ENCODE data around the gene COX19. TPM values are rescaled to one million over a fixed set of nuclear protein-coding genes. Genes with fewer than 3 reads are reported as not detected.

COX19 gene
- total and polyA plus RNA-seq, 2 donors (not counting 3 experiments of a cell fraction or from before 2014, with no cell fraction given): 6.8 to 10.6 TPM

DNA sequence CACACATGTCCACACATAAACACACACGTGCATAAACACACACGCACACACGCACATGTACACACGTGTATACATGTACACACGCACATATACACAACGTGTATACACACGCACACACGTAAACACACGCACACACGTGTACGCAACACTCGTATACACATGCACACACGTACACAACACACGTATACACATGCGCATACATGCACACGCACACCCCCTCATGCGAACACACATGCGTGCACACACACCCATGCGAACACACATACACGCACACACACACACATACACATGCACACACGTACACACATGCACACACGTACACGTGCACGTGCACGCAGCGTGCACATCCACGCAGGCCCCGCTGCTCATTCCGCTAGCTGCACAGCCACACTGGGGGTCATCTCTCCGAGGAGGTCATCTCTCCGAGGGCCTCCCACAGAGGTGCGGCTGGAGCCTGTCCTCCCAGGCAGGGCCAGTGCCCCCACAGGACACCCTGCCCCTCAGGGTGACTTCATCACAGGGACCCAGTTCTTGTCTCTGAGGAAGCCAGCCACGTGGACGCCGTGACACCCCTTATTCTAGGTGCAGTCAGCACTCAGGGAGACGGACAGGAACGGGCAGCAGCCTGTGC is 33.5 kb upstream of the COX19 start:
- ChIA-PET POLR2A (no interaction called here), CTCF (interaction anchor here (0.9 to 1.4 kb wide), 4 partner anchors 15 to 77 kb away, joined by 3 to 5 read pairs (median 4); partner anchors contain the start of gene GPR146)
- DNase-seq (ENCODE audit: low read depth, low spot score) (no peak), FAIRE-seq (no peak)
- peaks cover 0 to 7% of the 10 kb centered on the region in 2 experiments for H3K36me3 ChIP-seq (ENCODE audit: control insufficient read depth in 2 of 2, extremely low read depth in 1 of 2, insufficient read depth in 2 of 2, low read length in 2 of 2)
- H3K27me3 ChIP-seq (ENCODE audit: control insufficient read depth in 2 of 2, insufficient read depth in 2 of 2, low read length in 2 of 2): no peaks in the 10 kb centered on the region
- intact Hi-C loops (cut with micrococcal nuclease) (no loop called here), dilution Hi-C loops (cut with MboI; ENCODE audit: extremely low pct_ligation_motif_present, low sequenced_read_pairs) (no loop called here)
- no peak overlapping the region for H3K9ac ChIP-seq (replicated peaks; ENCODE audit: extremely low read depth, insufficient read depth, low read length)
- no peaks in the 10 kb centered on the region for H4K20me1 ChIP-seq (replicated peaks; ENCODE audit: control insufficient read depth, extremely low read depth, insufficient read depth, low read length)
- H3K9me3 ChIP-seq (replicated peaks; ENCODE audit: control insufficient read depth, insufficient read depth, low read length): no peaks in the 10 kb centered on the region
- BruUV-seq (replicated peaks): no TSS peak
- H3K27ac ChIP-seq (ENCODE audit: insufficient read depth, low read depth, low read length): no peak overlapping the region
- no peak overlapping the region for H3K4me2 ChIP-seq (ENCODE audit: insufficient read depth, low read length)
- no peak overlapping the region for H2AFZ ChIP-seq (ENCODE audit: low read depth, low read length)
- H3K79me2 ChIP-seq (ENCODE audit: control insufficient read depth, insufficient read depth, low read length): no peaks in the 10 kb centered on the region
- no peaks in the 10 kb centered on the region for H3K4me1 ChIP-seq (ENCODE audit: control insufficient read depth, extremely low read depth, insufficient read depth, low read length)
- TF ChIP-seq, protein P1, sequence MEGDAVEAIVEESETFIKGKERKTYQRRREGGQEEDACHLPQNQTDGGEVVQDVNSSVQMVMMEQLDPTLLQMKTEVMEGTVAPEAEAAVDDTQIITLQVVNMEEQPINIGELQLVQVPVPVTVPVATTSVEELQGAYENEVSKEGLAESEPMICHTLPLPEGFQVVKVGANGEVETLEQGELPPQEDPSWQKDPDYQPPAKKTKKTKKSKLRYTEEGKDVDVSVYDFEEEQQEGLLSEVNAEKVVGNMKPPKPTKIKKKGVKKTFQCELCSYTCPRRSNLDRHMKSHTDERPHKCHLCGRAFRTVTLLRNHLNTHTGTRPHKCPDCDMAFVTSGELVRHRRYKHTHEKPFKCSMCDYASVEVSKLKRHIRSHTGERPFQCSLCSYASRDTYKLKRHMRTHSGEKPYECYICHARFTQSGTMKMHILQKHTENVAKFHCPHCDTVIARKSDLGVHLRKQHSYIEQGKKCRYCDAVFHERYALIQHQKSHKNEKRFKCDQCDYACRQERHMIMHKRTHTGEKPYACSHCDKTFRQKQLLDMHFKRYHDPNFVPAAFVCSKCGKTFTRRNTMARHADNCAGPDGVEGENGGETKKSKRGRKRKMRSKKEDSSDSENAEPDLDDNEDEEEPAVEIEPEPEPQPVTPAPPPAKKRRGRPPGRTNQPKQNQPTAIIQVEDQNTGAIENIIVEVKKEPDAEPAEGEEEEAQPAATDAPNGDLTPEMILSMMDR (IDR thresholded peaks at IDR 0.05; ENCODE audit: extremely low read depth in 1 of 2, insufficient read depth in 1 of 2, low read depth in 1 of 2, low read length in 2 of 2): no peak
- TF ChIP-seq POLR2A (IDR thresholded peaks at IDR 0.05; ENCODE audit: low read depth, low read length) (no peak), EZH2 (IDR thresholded peaks at IDR 0.05; ENCODE audit: borderline replicate concordance, low read depth, low read length, severe bottlenecking) (no peak), FOS (IDR thresholded peaks at IDR 0.05; ENCODE audit: borderline replicate concordance, insufficient read depth, low read length) (no peak), POLR2AphosphoS5 (IDR thresholded peaks at IDR 0.05; ENCODE audit: insufficient read depth, low read depth, low read length) (no peak), GATA2 (IDR thresholded peaks at IDR 0.05; ENCODE audit: insufficient read depth, insufficient read length, low read depth, low read length) (no peak), MYC (IDR thresholded peaks at IDR 0.05; ENCODE audit: low read depth, low read length) (no peak), JUN (IDR thresholded peaks at IDR 0.05; ENCODE audit: borderline replicate concordance, insufficient read depth, insufficient read length, low read depth) (no peak)
- TF ChIP-seq, protein P2, sequence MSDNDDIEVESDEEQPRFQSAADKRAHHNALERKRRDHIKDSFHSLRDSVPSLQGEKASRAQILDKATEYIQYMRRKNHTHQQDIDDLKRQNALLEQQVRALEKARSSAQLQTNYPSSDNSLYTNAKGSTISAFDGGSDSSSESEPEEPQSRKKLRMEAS (IDR thresholded peaks at IDR 0.05; ENCODE audit: insufficient read depth, insufficient read length): no peak
- no peaks in the 10 kb centered on the region for H3K9me1 ChIP-seq (replicated peaks; ENCODE audit: control insufficient read depth, extremely low read depth, insufficient read depth, low read length)
- H3K4me3 ChIP-seq (replicated peaks in 1 of 3; ENCODE audit: insufficient read depth in 1 of 3, low read depth in 1 of 3, low read length in 3 of 3): no peak overlapping the region
